Suppressor macrophage treated with lipopolysaccharide for 4 hours (primary cell): ENCODE results near the gene MAML3.

ENCODE experiments used
- DNase-seq: peaks from one replicate; pipeline ENCODE4 v3.0.0-alpha.2; 2020

The MAML3 gene

GRCh38 chr4:140037353-140038030 is 116.5 kb downstream of the MAML3 start:
- no peak for DNase-seq

GRCh38 chr4:140031706-140032105 is 122.3 kb downstream of the MAML3 start:
- DNase-seq = no peak

- DNase-seq = no peak
Measured at GRCh38 chr4:140031061-140031460, 122.9 kb downstream of the MAML3 start.

- DNase-seq = no peak
Measured at GRCh38 chr4:140028676-140029517, 125.1 kb downstream of the MAML3 start.

- no peak for DNase-seq
Measured at GRCh38 chr4:140028101-140028500, 125.9 kb downstream of the MAML3 start.

- peak; percentile 45 for DNase-seq
Measured at GRCh38 chr4:140027101-140027500, 126.9 kb downstream of the MAML3 start.

GRCh38 chr4:140025470-140025869 is 128.5 kb downstream of the MAML3 start:
- no peak for DNase-seq

- DNase-seq = no peak
Measured at GRCh38 chr4:140020457-140021361, 133.3 kb downstream of the MAML3 start.

GRCh38 chr4:140019619-140020347 is 134.2 kb downstream of the MAML3 start:
- no peak for DNase-seq

GRCh38 chr4:140018931-140019618 is 134.9 kb downstream of the MAML3 start:
- DNase-seq = peak; percentile 68

GRCh38 chr4:140014284-140014683 is 139.7 kb downstream of the MAML3 start:
- DNase-seq = no peak

- peak; percentile 65 for DNase-seq
Measured at GRCh38 chr4:140012688-140013486, 141.1 kb downstream of the MAML3 start.

GRCh38 chr4:140005699-140006098 is 148.3 kb downstream of the MAML3 start:
- no peak for DNase-seq

- DNase-seq = no peak
Measured at GRCh38 chr4:140004922-140005627, 148.9 kb downstream of the MAML3 start.

GRCh38 chr4:140004549-140004895 is 149.5 kb downstream of the MAML3 start:
- DNase-seq = no peak

- no peak for DNase-seq
Measured at GRCh38 chr4:140003876-140004548, 150.0 kb downstream of the MAML3 start.

- DNase-seq = no peak
Measured at GRCh38 chr4:140000232-140000631, 153.8 kb downstream of the MAML3 start.

- peak; percentile 85 for DNase-seq
Measured at GRCh38 chr4:139988863-139989765, 164.9 kb downstream of the MAML3 start.

GRCh38 chr4:139987502-139987850 is 166.5 kb downstream of the MAML3 start:
- DNase-seq = no peak
